Activated CD8-positive, alpha-beta memory T cell treated with anti-CD3 and anti-CD28 coated beads, Interleukin-2, amount 50 U/mL, for 1 hour (primary cell): ENCODE results near the gene BABAM2.
"Not testable (repeated sequence)": the region's sequence is repeated elsewhere in the genome, so short reads cannot be mapped to it uniquely, and the experiment has no call there.

Experiments
- DNase-seq: peaks from one replicate; pipeline ENCODE4 v3.0.0-alpha.2; 2020; ENCODE audit errors: extremely low read depth

BABAM2 gene

DNA sequence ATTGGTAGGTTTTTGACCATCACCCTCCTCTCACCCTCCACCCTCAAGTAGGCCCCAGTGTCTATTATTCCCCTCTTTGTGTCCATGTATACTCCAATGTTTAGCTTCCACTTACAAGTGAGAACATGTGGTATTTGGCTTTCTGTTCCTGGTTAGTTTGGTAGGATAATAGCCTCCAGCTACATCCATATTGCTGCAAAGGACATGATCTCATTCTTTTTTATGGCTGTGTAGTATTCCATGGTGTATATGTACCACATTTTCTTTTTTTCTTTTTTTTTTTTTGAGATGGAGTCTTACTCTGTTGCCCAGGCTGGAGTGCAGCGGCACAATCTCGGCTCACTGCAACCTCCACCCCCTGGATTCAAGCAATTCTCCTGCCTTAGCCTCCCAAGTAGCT, 88.2 kb downstream of the BABAM2 start:
- not testable (repeated sequence) for DNase-seq

GRCh38 chr2:27980242-27980641, 89.7 kb downstream of the BABAM2 start:
- DNase-seq: no peak

- no peak for DNase-seq
Observed at GRCh38 chr2:27984153-27984552, 93.6 kb downstream of the BABAM2 start.

DNA sequence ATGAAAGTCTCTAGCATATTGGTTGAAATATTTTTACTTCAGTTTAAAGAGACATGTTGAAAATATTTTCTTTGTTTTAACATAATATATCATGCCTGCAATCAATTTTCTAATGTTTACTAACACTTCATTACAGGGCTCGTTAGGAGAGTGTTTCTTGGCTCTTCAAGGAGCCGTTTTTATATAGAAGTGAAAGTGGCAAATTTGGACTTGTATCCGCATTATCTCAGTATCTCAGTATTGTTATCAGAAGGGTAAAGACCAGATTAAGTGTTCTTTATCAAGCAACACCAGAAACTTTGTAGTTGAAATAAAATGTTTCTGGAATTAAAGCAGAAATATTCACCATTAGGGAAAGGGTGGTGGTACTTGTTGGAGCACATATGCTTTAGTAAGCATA, 97.8 kb downstream of the BABAM2 start:
- DNase-seq: no peak

DNA sequence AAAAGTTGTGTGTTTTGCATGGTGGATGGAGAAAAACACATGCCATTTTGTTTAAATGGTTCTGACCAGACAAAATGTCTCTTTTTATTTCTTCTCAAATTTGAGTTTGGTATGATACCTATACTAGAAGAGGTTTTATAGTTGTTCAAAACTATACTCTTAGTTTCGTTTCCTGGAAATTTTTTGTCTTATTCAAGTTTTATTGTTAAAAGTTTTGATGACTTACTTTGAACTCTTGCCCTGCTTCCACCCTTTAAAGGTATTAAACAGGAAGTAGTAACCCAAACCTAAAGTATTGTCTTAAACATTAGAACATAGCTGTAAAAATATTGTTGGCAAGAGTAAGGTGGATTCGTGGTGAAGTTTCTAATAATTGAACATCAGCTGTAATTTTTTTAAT, 98.2 kb downstream of the BABAM2 start:
- DNase-seq: no peak

GRCh38 chr2:27989149-27989548, 98.6 kb downstream of the BABAM2 start:
- no peak for DNase-seq

GRCh38 chr2:27990030-27990590, 99.6 kb downstream of the BABAM2 start:
- no peak for DNase-seq

DNA sequence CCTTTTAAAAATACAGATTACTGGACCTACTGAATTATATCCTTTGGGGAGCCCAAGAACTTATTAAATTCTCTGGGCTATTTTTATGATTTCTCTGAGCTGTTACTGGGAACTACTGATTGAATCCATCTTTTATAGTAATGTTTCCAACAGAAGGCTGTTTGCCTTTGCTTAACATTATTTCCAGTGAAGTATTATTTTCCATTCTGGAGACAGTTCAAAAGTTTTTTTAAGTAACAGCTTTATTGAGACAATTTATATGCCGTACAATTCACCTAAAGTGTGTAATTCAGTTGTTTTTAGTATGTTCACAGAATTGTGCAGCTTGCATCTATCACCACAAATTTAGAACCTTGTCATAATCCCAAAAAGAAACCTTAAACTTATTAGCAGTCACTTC, 100.6 kb downstream of the BABAM2 start:
- no peak for DNase-seq

DNA sequence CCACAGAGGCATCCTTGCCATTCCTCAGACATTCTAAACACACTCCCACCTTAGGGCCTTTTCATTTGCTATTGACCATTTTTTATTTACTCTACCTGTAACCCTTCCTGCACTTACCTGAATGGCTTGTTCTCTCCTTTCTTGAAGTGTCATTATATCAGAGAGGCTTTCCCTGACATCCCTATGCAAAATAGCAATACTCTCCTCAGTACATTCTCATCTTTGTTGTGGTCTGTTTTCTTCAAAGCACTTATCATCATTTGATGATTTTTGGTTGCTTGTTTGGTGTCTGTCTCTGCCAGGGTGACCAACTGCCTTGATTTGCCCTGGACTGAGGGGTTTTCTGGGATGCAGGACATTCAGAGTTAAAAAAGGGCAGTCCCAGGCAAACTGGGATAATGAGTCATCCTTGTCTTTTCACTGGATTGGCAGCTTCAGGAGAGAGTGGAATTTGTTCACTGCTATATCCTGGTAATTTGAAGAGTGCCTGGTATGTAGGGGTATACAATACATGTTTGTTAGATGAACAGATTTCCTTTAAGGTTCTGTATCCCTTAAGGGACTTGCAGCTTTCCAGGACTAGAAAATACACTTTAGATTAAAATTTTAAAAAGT, 102.4 kb downstream of the BABAM2 start:
- DNase-seq: no peak

GRCh38 chr2:27993402-27993787, 102.9 kb downstream of the BABAM2 start:
- DNase-seq: no peak

GRCh38 chr2:27993950-27994728, 103.6 kb downstream of the BABAM2 start:
- no peak for DNase-seq

DNA sequence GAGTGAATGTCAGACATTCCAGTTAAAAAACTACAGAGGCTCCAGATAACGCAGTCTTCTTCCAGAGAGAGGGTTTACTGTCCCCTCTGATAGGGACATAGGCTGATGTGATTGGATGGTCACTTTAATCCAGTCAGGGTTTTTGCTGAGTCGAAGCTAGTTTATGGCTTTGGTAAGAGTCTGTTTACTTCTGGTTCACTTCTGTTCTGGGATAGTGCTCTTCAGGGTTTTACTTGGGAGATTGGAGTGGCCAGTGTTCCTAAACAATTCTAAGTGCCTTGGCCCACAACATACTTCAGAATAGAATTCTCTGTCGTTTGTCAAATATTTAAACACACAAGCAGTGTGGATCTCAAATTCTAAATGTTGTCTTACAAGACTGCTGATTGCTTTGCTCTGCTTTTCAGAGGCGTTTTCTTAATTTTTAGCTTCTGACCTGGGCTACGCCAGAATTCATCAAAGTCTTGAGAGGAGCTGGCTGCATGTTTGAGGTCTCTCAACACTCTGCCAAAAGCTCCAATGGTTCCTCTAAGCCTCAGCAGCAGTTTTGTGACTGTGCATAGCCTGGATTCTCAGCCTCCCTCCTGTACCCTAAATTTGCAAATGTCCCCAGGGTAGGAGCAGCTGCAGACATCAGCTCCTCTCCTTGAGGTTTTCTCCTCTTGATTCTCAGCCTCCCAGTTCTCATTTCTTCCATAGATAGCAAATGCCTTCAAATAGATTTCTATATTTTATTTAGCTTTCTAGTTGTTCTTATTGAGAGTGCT, 105.8 kb downstream of the BABAM2 start:
- DNase-seq: no peak

GRCh38 chr2:28000287-28000686, 109.8 kb downstream of the BABAM2 start:
- no peak for DNase-seq

DNA sequence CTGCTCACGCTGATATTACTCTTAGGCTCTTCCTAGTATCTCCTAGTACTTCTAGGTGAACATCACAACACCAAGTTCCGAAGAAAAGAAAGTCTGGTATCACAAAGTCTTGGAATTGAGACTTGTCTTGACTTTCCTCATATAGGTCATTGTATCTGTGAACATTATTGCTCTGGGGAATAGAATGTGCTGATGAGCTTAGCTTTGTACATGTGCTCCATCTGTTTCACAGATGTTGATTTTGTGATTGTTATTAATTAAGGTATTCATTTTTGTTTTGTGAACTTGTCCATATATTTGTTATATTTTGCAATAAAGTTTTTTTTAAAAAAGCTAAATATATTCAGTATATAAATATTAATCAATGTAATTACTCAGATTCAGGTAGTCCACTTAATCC, 111.7 kb downstream of the BABAM2 start:
- no peak for DNase-seq

GRCh38 chr2:28004086-28004485, 113.6 kb downstream of the BABAM2 start:
- DNase-seq: no peak

DNA sequence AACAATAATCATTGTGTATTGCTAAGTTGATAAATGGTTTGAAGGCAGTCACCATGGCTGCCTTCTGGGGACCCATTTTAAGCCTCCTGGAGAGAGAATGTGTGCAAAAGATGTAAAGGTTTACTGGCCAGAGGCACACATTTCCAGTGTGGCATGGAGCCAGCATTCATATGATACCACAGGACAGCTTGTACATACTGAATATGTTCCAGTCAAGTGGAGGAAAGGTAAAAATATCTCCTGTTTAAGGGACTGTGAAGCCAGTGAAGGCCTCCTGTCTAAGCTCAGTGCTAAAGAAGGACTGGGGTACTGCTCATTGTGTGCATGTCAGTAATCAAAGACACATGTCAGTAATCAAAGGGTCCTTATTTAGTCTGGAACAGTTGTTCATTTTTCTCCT, 119.2 kb downstream of the BABAM2 start:
- no peak for DNase-seq

- DNase-seq: no peak
Observed at GRCh38 chr2:28011322-28011737, 120.8 kb downstream of the BABAM2 start.

DNA sequence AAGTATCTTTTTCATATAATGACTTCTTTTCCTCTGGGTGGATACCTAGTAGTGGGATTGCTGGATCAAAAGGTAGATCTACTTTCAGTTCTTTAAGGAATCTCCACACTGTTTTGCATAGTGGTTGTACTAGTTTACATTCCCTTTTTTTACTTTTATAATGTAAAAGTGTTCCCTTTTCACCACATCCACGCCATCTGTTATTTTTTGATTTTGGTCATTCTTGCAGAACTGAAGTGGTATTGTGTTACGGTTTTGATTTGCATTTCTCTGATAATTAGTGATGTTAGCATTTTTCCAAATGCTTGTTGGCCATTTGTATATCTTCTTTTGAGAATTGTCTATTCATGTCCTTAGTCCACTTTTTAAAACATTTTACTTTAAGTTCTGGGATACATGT, 127.9 kb downstream of the BABAM2 start:
- not testable (repeated sequence) for DNase-seq

DNA sequence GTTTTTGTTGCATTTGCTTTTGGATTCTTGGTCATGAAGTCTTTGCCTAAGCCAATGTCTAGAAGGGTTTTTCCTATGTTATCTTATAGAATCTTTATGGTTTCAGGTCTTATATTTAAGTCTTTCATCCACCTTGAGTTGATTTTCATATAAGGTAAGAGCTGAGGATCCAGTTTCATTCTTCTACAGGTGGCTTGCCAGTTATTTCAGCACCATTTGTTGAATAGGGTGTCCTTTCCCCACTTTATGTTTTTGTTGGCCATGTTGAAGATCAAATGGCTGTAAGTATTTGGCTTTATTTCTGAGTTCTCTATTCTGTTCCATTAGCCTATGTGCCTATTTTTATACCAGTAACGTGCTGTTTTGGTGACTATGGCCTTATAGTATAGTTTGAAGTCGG, 129.0 kb downstream of the BABAM2 start:
- not testable (repeated sequence) for DNase-seq

DNA sequence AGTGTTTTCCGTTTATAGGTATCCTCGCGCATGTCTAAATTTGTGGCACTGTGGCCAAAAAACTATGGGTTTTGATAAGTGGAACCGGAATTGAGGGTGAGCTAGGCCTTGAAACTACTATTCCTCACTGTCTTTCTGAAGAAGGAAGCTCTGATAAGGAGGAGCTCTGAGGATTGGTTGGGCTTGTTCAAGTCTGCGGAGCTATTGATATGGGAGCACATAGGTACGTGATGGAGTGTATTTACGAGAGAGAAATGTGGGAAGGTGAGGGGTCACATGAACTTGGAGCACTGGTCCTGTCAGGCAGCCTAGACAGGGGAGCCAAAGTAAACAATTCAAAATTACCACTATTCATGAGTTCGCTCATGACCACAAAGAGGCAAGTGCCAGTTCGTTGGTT, 131.4 kb downstream of the BABAM2 start:
- DNase-seq: no peak

DNA sequence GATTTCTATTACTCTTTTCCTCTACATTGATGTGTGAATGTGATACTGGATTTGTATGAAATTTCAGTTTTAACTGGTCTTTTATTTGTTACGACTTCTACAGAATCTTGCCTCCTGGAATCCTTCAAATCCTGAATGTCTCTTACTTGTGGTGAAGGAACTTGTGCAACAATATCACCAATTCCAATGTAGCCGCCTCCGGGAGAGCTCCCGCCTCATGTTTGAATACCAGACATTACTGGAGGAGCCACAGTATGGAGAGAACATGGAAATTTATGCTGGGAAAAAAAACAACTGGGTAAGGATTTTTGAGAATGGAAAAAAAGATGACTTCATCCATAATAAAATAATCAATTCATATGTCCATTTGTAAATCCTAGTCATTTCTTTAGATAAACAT, 134.6 kb downstream of the BABAM2 start:
- no peak for DNase-seq

DNA sequence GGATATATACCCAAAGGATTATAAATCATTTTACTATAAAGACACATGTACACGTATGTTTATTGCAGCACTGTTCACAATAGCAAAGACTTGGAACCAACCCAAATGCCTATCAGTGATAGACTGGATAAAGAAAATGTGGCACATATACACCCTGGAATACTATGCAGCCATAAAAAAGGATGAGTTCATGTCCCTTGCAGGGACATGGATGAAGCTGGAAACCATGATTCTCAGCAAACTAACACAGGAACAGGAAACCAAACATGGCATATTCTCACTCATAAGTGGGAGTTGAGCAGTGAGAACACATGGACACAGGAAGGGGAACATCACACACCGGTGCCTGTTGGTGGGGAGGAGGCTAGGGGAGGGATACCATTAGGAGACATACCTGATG, 135.7 kb downstream of the BABAM2 start:
- DNase-seq: not testable (repeated sequence)

DNA sequence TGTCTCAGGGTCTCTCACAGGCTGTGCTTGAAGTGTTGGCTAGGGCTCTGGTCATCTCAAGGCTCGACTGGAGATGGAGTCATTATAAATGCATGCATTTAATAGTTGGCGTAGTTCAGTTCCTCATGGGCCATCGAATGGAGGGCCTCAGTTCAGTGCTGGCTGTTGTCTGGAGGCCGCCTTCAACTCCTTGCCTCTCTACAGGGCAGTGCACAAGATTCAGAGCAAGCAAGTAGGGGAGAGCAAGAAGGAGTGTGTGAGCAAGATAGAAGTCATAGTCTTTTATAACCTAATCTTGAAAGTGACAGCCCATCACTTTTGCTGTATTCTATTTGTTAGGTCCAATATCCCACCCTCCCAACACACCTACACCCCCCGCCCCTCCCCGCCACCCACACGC, 137.5 kb downstream of the BABAM2 start:
- DNase-seq: no peak
